Muscle of leg (tissue), 11 donors: ENCODE results near the gene ABHD10. TPM values are rescaled to one million over a fixed set of nuclear protein-coding genes. Genes with fewer than 3 reads are reported as not detected.

Source experiments
- DNase-seq: peaks from one replicate; pipeline ENCODE4 v3.0.0; 2013
- H3K27ac ChIP-seq: one replicate; pipeline ENCODE4 v1.5.1; 2013; ENCODE audit warnings: mild to moderate bottlenecking, low read length, control low read depth
- H3K27me3 ChIP-seq: one replicate; pipeline ENCODE4 v1.6.1; 2013; ENCODE audit warnings: low read length; ENCODE audit not compliant: control insufficient read depth, insufficient read depth
- H3K36me3 ChIP-seq: one replicate; pipeline ENCODE4 v1.6.1; 2013; ENCODE audit warnings: low read length; ENCODE audit not compliant: control insufficient read depth, insufficient read depth
- H3K4me1 ChIP-seq: one replicate; pipeline ENCODE4 v1.6.1; 2013; ENCODE audit warnings: low read length; ENCODE audit not compliant: control insufficient read depth, insufficient read depth
- H3K4me3 ChIP-seq: one replicate; pipeline ENCODE4 v1.5.1; 2013; ENCODE audit warnings: low read length, control low read depth
- H3K9me3 ChIP-seq: replicated peaks from 2 replicates; pipeline ENCODE4 v1.6.1; 2013; ENCODE audit warnings: low read depth, low read length; ENCODE audit not compliant: control insufficient read depth
- WGBS: methylation state at CpG from one replicate; pipeline ENCODE4 v1.1.5; 2013; ENCODE audit warnings: missing lambda C conversion rate; ENCODE audit not compliant: insufficient coverage; 5-methylcytosine and 5-hydroxymethylcytosine counted together
- polyA plus RNA-seq, 8 donors: library from polyadenylated mRNA; unstranded; fragments of 120-200 nt; gene quantifications; one replicate each; pipeline versions ENCODE4 v1.2.1 to v1.2.3, GENCODE V29; 2013; ENCODE audit warnings: inconsistent platforms in 1 of 8, low replicate concordance in 1 of 8; ENCODE audit not compliant: insufficient read length in 8 of 8, insufficient read depth in 1 of 8
- total RNA-seq: library from RNA; stranded (reverse); fragments of 120-200 nt; gene quantifications from one replicate; pipeline ENCODE4 v1.2.4, GENCODE V29; 2013

ABHD10 gene
- total and polyA plus RNA-seq, 9 donors, result 21.0 to 27.0 (median 23.1) TPM

DNA sequence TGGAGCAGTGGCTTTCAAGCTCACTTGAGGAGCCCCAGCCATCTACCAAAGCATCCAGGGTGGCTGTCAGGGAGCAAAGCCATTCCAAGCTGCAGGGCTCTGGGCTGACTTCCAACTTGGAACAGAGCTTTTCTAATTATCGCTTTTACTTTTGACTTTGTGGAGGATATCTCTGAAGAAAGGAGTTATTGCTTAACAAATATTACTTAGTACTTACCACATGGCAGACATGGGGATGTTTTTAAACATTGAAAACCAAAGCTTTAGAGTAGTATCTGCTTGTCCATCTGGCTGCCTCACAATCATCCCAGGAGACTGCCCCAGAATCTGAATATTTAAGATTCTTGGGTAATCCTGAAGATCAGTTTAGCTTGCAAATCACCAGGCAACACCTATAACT lies 28.8 kb downstream of the ABHD10 start:
- Histone ChIP-seq H3K27me3 (no peaks in the 10 kb centered on the region), H3K27ac (no peak overlapping the region), H3K9me3 (no peaks in the 10 kb centered on the region), H3K36me3 (no peaks in the 10 kb centered on the region), H3K4me3 (no peak overlapping the region), H3K4me1 (peaks cover 13% of the 10 kb centered on the region)
- DNase-seq, result no peak
- no CpG with 5 or more reads among the region's 1 CpG for WGBS

DNA sequence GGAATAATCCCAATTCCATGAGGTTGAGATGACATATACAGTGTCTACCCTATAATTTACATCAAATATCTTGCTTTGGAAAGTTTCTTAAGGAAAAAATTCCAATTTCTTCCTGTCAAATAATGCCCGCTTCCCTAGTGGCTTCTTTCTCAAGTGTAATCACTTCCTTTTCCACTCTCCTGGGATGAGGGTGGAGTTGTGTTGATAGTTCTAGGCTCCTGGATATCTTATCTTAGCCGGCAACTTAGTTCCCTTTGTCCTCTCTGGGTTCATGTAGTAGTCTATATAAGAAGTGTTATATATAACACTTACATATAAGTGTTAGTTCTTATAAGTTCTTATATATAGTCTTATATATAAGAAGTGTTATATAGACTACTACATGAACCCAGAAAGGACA lies 30.8 kb downstream of the ABHD10 start:
- no CpG with 5 or more reads among the region's 2 CpGs for WGBS
- DNase-seq, result no peak
- Histone ChIP-seq H3K27me3 (no peaks in the 10 kb centered on the region), H3K9me3 (no peaks in the 10 kb centered on the region), H3K4me3 (no peak overlapping the region), H3K4me1 (peaks cover 13% of the 10 kb centered on the region), H3K27ac (no peak overlapping the region), H3K36me3 (no peaks in the 10 kb centered on the region)

DNA sequence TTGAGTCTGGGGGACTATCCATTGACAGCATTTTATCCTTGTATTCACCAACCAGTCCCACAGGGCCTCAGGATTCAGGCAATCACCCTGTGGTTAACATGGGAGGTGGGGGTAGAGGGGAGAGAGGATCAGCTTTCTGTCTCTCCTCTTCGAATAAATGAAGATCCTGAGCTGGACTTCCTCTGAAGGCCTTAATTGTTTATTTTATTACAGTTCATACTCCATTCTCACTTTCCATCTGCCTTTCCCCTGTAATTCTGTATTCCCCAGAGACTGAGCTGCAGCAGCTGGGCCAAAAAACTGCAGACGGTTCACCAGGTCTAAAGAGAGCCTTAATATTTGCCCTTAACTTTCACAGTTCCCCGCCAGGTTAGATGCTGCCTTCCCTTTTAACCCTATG lies 31.8 kb downstream of the ABHD10 start:
- Histone ChIP-seq H3K27me3 (no peaks in the 10 kb centered on the region), H3K27ac (no peak overlapping the region), H3K4me3 (no peak overlapping the region), H3K9me3 (no peaks in the 10 kb centered on the region), H3K36me3 (no peaks in the 10 kb centered on the region), H3K4me1 (peaks cover 13% of the 10 kb centered on the region)
- 14% methylated on average over 2 of the region's 3 CpGs for WGBS
- DNase-seq, result peak; percentile 33

DNA sequence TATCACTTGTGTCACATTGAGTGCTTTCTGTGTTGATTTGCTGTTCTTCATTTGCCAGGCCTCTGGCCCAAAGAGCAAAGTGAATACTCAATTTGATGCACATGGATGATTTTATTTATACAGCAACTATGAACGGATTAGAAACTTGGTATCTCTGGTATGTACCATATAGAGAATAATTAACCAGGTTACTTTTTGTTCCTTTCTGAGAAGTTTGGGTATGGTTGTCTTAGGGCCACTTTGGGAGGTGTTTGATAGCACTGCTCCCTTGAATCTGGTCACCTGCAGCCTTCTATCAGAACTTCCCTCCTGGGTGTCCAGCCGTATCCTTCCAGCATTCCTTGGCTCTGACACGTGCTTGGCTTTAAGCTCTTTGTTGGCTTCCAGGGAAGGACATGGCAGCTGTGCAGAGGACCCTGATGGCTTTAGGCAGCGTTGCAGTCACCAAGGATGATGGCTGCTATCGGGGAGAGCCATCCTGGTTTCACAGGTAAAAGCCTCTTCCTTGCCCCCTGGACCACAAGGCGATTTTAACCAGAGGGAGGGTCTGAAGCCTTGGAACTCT lies 32.6 kb downstream of the ABHD10 start:
- 67% methylated on average over 5 of the region's 6 CpGs for WGBS
- Histone ChIP-seq H3K27ac (no peak overlapping the region), H3K4me3 (no peak overlapping the region), H3K4me1 (peaks cover 13% of the 10 kb centered on the region), H3K9me3 (no peaks in the 10 kb centered on the region), H3K27me3 (no peaks in the 10 kb centered on the region), H3K36me3 (no peaks in the 10 kb centered on the region)
- peak; percentile 38 for DNase-seq

DNA sequence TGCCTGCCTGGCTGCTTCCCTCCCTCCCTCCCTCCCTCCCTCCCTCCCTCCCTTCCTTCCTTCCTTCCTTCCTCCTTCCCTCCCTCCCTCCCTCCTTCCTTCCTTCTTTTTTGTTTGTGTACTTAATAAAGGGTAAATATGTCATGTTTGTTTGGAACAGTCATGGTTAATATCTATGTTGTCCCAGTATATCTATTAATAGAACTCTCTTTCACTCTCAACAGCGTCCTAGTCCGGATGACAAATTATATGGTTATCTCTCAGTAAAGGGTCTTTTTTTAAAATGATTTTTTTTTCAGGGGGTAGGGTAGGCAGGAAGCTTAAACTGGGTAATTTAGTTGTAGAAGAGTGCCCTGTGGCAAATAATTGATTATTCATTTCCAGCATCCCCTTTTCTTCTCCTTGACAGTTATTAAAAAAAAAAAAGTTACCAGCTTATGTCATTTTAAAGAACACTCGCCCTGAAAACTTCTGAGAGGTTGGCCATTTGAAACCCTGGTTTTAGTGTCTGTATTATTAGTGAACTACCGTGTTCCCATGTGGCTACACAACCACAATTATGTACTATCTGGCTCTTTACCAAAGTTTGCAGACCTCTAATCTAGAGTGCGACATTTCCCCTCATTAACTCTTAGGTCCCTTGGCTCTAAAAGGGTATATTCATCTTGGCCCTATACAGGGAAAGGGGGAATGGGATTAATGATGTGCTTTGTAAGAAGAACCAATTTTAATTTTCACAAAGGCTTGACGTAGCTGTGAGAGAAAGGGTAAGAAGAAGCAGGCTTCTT lies 33.6 kb downstream of the ABHD10 start:
- no peak overlapping the region for H3K27ac ChIP-seq

DNA sequence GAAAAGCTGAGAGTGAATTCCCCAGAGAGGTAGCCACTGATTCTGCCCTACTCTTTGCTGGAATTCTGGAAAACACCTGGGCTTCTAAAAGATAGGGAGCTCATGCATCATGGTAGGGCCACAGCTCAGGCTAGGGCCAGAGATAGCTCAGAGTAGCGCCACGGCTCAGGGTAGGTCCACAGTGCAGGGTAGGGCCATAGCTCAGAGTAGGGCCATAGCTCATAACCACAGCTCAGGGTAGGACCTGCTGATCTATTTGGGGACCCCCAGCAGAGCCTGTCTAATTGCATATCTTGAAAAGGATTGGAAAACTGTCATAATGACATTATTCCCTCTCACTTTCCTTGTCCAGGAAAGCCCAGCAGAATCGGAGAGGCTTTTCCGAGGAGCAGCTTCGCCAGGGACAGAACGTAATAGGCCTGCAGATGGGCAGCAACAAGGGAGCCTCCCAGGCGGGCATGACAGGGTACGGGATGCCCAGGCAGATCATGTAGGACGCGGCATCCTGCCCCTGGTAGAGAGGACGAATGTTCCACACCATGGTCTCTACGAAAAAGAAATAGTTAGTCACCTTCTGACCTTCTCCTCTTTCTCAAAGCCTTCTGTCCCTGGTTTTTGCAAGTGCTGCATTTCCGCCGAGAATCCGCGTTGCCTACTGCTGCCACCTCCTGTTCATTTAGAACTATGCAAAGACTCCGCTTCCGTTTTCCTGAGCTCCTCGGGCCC lies 34.4 kb downstream of the ABHD10 start:
- H3K27me3 ChIP-seq, result no peaks in the 10 kb centered on the region
- no peaks in the 10 kb centered on the region for H3K36me3 ChIP-seq
- WGBS, result 49% methylated on average over 14 of the region's 19 CpGs
- H3K4me3 ChIP-seq, result no peak overlapping the region
- H3K9me3 ChIP-seq, result no peaks in the 10 kb centered on the region
- no peak overlapping the region for H3K27ac ChIP-seq
- peak; percentile 80 for DNase-seq
- H3K4me1 ChIP-seq, result peaks cover 11% of the 10 kb centered on the region

More for the DNA sequence above, 33.6 kb downstream of the ABHD10 start:
- H3K27me3 ChIP-seq, result no peaks in the 10 kb centered on the region
- H3K4me1 ChIP-seq, result peaks cover 13% of the 10 kb centered on the region
- DNase-seq, result no peak
- WGBS, result 80% methylated on average over 1 of the region's 6 CpGs
- H3K4me3 ChIP-seq, result no peak overlapping the region
- H3K9me3 ChIP-seq, result no peaks in the 10 kb centered on the region
- no peaks in the 10 kb centered on the region for H3K36me3 ChIP-seq

DNA sequence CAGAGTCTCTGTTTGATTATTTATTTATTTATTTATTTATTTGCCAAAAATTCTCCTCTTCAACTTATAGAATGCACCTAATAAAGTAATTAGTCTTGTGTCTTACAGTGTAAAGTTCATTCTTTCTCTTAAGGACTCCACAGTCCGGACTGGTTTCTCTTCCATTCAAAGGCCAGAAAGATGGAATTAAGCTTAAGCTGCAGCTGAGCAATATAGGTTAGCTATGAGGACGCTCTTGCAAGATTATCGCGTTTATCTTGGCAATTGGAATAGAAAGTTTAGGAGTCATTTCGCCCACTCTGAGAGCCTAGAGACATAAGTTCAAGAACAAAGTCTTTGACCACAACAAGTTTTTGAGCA lies 34.9 kb downstream of the ABHD10 start:
- no peaks in the 10 kb centered on the region for H3K9me3 ChIP-seq
- peaks cover 11% of the 10 kb centered on the region for H3K4me1 ChIP-seq
- no peaks in the 10 kb centered on the region for H3K27me3 ChIP-seq
- 66% methylated on average over 4 of the region's 5 CpGs for WGBS
- H3K4me3 ChIP-seq, result no peak overlapping the region
- no peak for DNase-seq
- H3K36me3 ChIP-seq, result no peaks in the 10 kb centered on the region
- H3K27ac ChIP-seq, result no peak overlapping the region

DNA sequence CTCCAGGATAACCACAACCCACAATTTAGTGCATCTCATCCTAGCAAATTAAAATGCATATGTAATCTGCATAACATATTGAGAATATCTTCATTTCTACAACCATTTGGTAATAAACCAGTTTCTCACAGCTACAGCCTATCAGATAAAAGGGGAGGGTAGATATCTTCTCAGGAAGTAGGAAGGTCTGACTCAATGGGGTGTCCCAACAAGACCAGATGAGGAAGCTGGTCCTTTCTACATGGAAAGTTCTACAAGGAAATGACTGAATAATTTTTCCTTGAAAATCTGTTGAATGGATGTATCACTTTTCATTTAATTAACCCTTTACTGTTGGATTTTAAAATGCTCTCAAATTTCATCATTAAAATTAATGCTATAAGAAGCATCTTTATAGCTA lies 38.3 kb downstream of the ABHD10 start:
- no peak overlapping the region for H3K4me3 ChIP-seq
- H3K27me3 ChIP-seq, result no peaks in the 10 kb centered on the region
- no peaks in the 10 kb centered on the region for H3K9me3 ChIP-seq

DNA sequence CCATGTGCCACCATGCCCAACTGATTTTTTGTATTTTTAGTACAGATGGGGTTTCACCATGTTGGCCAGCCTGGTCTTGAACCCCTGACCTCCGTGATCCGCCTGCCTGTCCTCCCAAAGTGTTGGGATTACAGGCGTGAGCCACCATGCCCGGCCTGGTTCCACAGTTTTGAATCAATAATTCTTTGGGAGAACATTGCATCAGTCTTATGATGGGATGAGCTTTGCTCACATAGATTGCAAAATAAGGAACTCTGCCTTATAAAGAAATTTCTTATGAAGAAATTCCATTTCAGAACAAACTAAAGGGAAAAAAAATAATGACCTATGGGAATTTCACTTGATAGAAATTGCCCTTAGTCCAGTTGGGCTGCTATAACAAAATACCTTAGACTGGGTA lies 39.9 kb downstream of the ABHD10 start:
- Histone ChIP-seq H3K4me3 (no peak overlapping the region), H3K4me1 (no peaks in the 10 kb centered on the region), H3K27ac (no peak overlapping the region), H3K9me3 (no peaks in the 10 kb centered on the region), H3K27me3 (no peaks in the 10 kb centered on the region), H3K36me3 (no peaks in the 10 kb centered on the region)
- 100% methylated on average over 3 of the region's 4 CpGs for WGBS
- DNase-seq, result no peak

More for the DNA sequence above, 38.3 kb downstream of the ABHD10 start:
- Histone ChIP-seq H3K4me1 (no peaks in the 10 kb centered on the region), H3K27ac (no peak overlapping the region), H3K36me3 (no peaks in the 10 kb centered on the region)
- no peak for DNase-seq

DNA sequence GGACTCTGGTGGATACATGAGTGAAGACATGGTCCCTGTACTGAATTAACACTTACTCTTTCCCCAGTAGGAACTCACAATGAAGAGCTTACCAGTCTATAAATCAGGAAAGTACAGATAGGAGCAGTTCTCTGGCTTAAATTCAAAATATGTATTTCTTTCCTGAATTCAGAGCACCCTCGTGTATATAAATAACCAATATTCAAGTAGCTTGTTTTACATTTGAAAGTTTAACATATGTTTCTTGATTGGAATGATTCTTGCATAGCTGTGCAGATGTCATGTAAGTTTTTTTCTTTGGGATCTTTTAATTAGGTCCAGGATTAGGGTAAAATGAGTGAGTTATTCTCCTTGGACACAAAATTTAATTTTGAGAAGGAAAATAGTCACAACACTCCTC lies 40.9 kb downstream of the ABHD10 start:
- Histone ChIP-seq H3K9me3 (no peaks in the 10 kb centered on the region), H3K4me3 (no peak overlapping the region), H3K27me3 (no peaks in the 10 kb centered on the region), H3K27ac (no peak overlapping the region), H3K4me1 (no peaks in the 10 kb centered on the region), H3K36me3 (no peaks in the 10 kb centered on the region)
- DNase-seq, result no peak
- WGBS, result no CpG with 5 or more reads among the region's 1 CpG
